ENCODE results near the gene RNF183.
"Not testable (repeated sequence)": the region's sequence is repeated elsewhere in the genome, so short reads cannot be mapped to it uniquely, and the experiment has no call there.

Gene RNF183

GRCh38 chr9:113269355-113269754, 33.8 kb downstream of the RNF183 start:
- DNase-seq = no peak

DNA sequence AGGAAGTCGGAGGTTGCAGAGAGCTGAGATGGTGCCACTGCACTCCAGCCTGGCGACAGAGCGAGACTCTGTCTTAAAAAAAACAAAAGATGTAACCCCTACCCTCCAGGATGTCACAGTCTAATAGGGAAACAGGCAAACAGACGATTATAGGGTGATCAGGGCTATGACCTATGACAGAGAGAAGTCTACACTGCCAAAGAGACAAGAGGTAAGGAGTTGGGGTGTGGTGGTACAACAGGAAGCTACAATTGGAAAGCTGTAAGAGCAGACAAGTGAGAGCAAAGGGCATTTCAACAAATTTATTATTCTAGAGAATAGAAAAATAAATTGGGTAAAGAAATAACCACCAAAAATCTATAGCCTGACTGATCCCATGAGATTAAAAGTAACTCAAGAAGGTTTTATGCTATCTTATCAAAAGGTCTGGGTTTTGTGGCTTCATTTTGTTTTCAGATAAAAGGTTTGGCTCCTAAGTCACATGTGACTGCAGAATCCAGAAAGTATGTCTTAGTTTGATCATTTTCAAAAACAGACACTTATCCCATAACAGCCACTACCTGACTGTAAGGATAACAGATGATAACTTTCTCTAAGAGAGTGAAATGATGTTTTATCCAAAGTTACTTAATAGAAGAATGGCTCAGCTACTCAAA, 35.1 kb downstream of the RNF183 start:
- no peak for DNase-seq

GRCh38 chr9:113266174-113266573, 37.0 kb downstream of the RNF183 start:
- DNase-seq = no peak

DNA sequence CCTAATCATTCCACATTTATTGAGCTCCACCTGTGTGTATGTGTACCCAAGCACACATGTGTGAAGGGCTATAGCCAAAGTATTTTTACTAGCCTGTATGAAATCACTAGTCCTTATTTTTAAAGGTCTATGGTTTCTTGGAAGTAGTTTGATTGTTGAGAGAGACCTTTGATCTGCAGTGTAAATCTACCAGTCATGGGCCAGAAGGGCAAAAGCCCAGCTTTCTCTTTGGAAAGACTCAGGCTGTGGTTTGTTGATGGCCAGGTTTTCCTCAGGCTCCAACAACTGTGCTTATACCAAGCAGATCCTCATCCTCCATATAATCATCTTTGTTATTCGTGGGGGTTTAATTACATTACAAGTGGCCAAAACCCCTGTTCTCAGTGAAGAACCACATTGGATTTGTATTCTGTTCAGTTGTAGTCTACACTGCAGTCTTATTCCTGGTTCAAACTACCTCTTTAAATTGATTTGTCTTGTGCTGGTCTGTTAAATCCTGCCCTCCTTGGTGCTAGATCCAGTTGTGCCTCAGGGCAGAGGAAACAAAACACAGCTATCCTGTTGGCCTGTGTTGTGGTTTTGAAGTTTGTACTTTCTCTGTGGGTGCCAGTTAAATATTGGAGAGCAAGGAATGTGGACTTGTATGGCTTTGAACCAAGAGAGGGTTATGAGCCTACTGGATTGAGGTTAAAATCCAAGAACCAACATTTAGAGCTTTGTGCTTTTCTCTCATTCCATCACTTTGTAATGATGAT, 41.1 kb downstream of the RNF183 start:
- no peak for DNase-seq

GRCh38 chr9:113258282-113258681, 44.9 kb downstream of the RNF183 start:
- no peak for DNase-seq

DNA sequence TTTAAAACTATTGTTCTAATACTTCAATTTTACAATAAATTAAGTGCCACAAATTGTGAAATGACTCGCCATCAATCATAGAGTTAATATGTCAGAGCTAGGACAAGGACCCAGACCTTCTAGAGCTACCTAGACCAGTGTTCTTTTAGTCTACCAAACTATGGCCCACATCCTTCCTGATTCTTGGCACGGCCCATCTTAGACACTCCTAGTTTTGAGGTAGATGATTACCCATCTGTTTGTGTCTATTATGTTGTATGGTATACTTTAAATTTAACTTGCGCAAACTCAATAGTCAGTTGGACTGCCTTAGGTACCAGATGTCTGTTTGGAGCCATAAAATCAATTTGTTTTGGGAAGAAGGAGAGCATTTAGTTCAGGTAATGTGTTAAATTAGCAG, 45.3 kb downstream of the RNF183 start:
- DNase-seq = no peak

DNA sequence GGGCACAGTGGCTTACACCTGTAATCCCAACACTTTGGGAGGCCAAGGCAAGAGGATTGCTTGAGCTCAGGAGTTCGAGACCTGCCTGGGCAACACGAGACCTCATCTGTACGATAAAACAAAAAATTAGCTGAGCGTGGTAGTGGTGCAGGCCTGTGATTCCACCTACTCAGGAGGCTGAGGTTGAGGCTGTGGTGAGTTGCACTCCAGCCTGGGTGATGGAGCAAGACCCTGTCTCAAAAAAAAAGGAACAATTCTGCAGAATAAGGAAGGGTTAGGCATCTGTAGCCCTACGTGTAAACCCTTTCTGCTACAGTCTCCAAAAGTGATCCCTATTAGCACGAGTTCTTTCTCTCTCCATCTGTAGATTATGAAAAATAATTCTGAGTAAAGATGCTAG, 47.7 kb downstream of the RNF183 start:
- no peak for DNase-seq

- DNase-seq = no peak
These were observed 48.2 kb downstream of the RNF183 start for GRCh38 chr9:113254991-113255390.

- DNase-seq = no peak
These were observed 52.4 kb downstream of the RNF183 start for GRCh38 chr9:113250807-113251206.

DNA sequence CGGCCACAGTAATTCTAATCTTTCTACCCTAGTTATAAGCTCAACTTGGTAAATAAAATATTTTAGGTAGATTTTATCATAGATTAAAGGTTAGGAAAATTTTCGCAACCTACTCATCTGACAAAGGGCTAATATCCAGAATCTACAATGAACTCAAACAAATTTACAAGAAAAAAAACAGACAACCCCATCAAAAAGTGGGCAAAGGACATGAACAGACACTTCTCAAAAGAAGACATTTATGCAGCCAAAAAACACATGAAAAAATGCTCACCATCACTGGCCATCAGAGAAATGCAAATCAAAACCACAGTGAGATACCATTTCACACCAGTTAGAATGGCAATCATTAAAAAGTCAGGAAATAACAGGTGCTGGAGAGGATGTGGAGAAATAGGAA, 53.5 kb downstream of the RNF183 start:
- not testable (repeated sequence) for DNase-seq

DNA sequence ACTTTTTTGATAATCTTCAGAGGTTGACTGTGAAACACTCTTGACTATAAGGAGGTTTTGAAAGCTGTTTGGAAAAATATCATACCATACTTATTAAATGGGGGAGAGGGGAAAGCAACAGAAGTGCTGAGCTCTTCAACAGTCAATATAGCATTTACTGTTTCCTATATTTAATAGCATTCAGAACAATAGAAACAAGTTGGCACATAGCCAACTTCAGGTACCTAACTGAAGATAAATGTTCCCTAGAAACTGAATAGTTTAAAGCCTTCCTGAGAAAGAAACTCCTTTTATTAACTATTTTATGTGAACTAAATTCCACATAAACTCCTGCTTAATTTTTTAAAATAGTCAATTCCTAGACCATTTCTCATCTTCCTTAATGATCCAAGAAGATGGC, 55.5 kb downstream of the RNF183 start:
- DNase-seq = no peak
